K562 (cell line): ENCODE measurements around the gene SLC22A3. TPM values are rescaled to one million over a fixed set of nuclear protein-coding genes. Genes with fewer than 3 reads are reported as not detected.

ENCODE experiments used
- ATAC-seq: fragments of 200-7000 bp; cut with Tn5 transposase; 3 replicates; pipeline ENCODE4 v1.9.1; 2020; ENCODE audit warnings: moderate library complexity
- BruUV-seq: library from RNA; stranded (reverse); fragments of 400-500 nt; replicated peaks from 2 replicates; lab custom pipeline; 2021; lab: Mats Ljungman, UMichigan
- CTCF ChIA-PET: fragments of 300-600 bp; formaldehyde crosslinking; extraction: SDS; loops from one replicate; lab custom pipeline; 2021; ENCODE audit warnings: low intra/inter-chr PET ratio; lab: Yijun Ruan, JAX
- POLR2A ChIA-PET: fragments of 300-600, 350-650 bp; sonication (Branson Sonifier 250); formaldehyde crosslinking; extraction: SDS; loops from one replicate; lab custom pipeline; 2021; ENCODE audit warnings: antibody characterized with exemption, inconsistent platforms; lab: Yijun Ruan, JAX
- DNase-seq, 4 experiments: peaks; one replicate each; pipeline versions ENCODE4 v3.0.0 to v3.0.0-alpha.2; 2011 to 2018; ENCODE audit warnings: low spot score in 3 of 4, mixed read lengths in 3 of 4; ENCODE audit errors: extremely low read depth in 1 of 4
- FAIRE-seq: peaks from 2 replicates; lab custom pipeline; 2011; peaks lifted over from hg19 to GRCh38; lab: Jason Lieb, UNC
- H2AFZ ChIP-seq: 2 replicates; pipeline ENCODE4 v1.6.0; 2011; ENCODE audit warnings: low read depth, low read length, control low read depth, inconsistent platforms
- H3K27ac ChIP-seq: fragments of 200-600 bp; 3 replicates; pipeline ENCODE4 v1.8.0; 2011; ENCODE audit warnings: low read depth, mild to moderate bottlenecking, control low read depth, inconsistent platforms, low read length, moderate library complexity, mixed read lengths; ENCODE audit errors: extremely low read depth
- H3K27me3 ChIP-seq, 2 experiments: fragments of 300-600 bp in 1 of 2; 2 replicates in 1 of 2; 3 replicates in 1 of 2; pipeline versions ENCODE4 v1.6.0 to v1.8.0; 2011; ENCODE audit warnings: inconsistent platforms in 2 of 2, low read length in 2 of 2, mild to moderate bottlenecking in 1 of 2, mixed read lengths in 1 of 2, moderate library complexity in 1 of 2; ENCODE audit not compliant: control insufficient read depth in 2 of 2, insufficient read depth in 2 of 2
- H3K36me3 ChIP-seq: fragments of 300-600 bp; 3 replicates; pipeline ENCODE4 v1.8.0; 2011; ENCODE audit warnings: mild to moderate bottlenecking, low read length, inconsistent platforms; ENCODE audit not compliant: control insufficient read depth, insufficient read depth
- H3K4me1 ChIP-seq, 2 experiments: fragments of 200-600 bp in 1 of 2; replicated peaks in 1 of 2; 2 replicates in 1 of 2; 3 replicates in 1 of 2; pipeline versions ENCODE4 v1.5.1 to v1.8.0; 2011; ENCODE audit warnings: inconsistent platforms in 2 of 2, low read length in 2 of 2, mild to moderate bottlenecking in 1 of 2, mixed read lengths in 1 of 2, moderate library complexity in 1 of 2; ENCODE audit not compliant: control insufficient read depth in 2 of 2, insufficient read depth in 2 of 2
- H3K4me2 ChIP-seq: 2 replicates; pipeline ENCODE4 v1.6.1; 2011; ENCODE audit warnings: low read length, control low read depth, inconsistent platforms, mixed read lengths; ENCODE audit not compliant: insufficient read depth
- H3K4me3 ChIP-seq: fragments of 200-600 bp; sonication (generic), shearing (Covaris generic); 2 replicates; pipeline ENCODE4 v1.5.1; 2016; ENCODE audit warnings: control low read depth, inconsistent platforms
- H3K79me2 ChIP-seq: fragments of 200-600 bp; 3 replicates; pipeline ENCODE4 v1.8.0; 2011; ENCODE audit warnings: low read length, inconsistent platforms; ENCODE audit not compliant: control insufficient read depth, insufficient read depth
- H3K9ac ChIP-seq, 2 experiments: 2 replicates each; pipeline versions ENCODE4 v1.6.0 to v1.6.1; 2011; ENCODE audit warnings: low read depth in 2 of 2, low read length in 2 of 2, control low read depth in 1 of 2, inconsistent platforms in 1 of 2, mild to moderate bottlenecking in 1 of 2, mixed read lengths in 1 of 2; ENCODE audit not compliant: insufficient read depth in 1 of 2
- H3K9me1 ChIP-seq: one replicate; pipeline ENCODE4 v1.6.0; 2011; ENCODE audit warnings: inconsistent platforms, mild to moderate bottlenecking, low read length, moderate library complexity; ENCODE audit not compliant: control insufficient read depth, insufficient read depth
- H3K9me3 ChIP-seq: replicated peaks from 2 replicates; pipeline ENCODE4 v1.5.1; 2011; ENCODE audit warnings: low read depth, low read length, inconsistent platforms; ENCODE audit not compliant: control insufficient read depth, insufficient read depth
- H4K20me1 ChIP-seq: replicated peaks from 2 replicates; pipeline ENCODE4 v1.6.1; 2011; ENCODE audit warnings: low read length, inconsistent platforms, mixed read lengths; ENCODE audit not compliant: control insufficient read depth, insufficient read depth
- ADNP ChIP-seq: fragments of 200-800 bp; sonication (Bioruptor generic); IDR thresholded peaks from 2 replicates; pipeline ENCODE4 v1.6.1; 2016; ENCODE audit warnings: missing genetic modification characterization, missing compliant biosample characterization
- ETS2 ChIP-seq: IDR thresholded peaks from 2 replicates; pipeline ENCODE4 v1.6.1; 2016; ENCODE audit warnings: borderline replicate concordance, missing genetic modification characterization, mild to moderate bottlenecking, moderate library complexity, missing compliant biosample characterization; ENCODE audit not compliant: poor library complexity, severe bottlenecking
- GABPB1 ChIP-seq: sonication (generic); formaldehyde crosslinking; IDR thresholded peaks from 2 replicates; pipeline ENCODE4 v1.8.0; 2022; ENCODE audit warnings: mild to moderate bottlenecking, missing genetic modification reagents
- IRF9 ChIP-seq: fragments of 450-650 bp; IDR thresholded peaks from 2 replicates; pipeline ENCODE4 v1.6.1; 2016; ENCODE audit warnings: missing biosample characterization, missing genetic modification characterization
- KAT7 ChIP-seq: sonication (generic); formaldehyde crosslinking; IDR thresholded peaks from 2 replicates; pipeline ENCODE4 v1.8.0; 2022; ENCODE audit warnings: missing genetic modification reagents, mild to moderate bottlenecking, borderline replicate concordance
- L3MBTL2 ChIP-seq: fragments of 450-650 bp; IDR thresholded peaks from 2 replicates; pipeline ENCODE4 v1.6.1; 2016; ENCODE audit warnings: mild to moderate bottlenecking, moderate library complexity
- NCOA4 ChIP-seq: fragments of 450-650 bp; IDR thresholded peaks from 2 replicates; pipeline ENCODE4 v1.6.1; 2018; ENCODE audit warnings: mild to moderate bottlenecking; ENCODE audit not compliant: partially characterized antibody
- PYGO2 ChIP-seq: fragments of 450-650 bp; IDR thresholded peaks from 2 replicates; pipeline ENCODE4 v1.6.1; 2016; ENCODE audit warnings: mild to moderate bottlenecking, missing genetic modification characterization, moderate library complexity, missing compliant biosample characterization
- STAT5B ChIP-seq: fragments of 250-450 bp; sonication (Bioruptor Pico); IDR thresholded peaks from 2 replicates; pipeline ENCODE4 v1.8.0; 2021; ENCODE audit warnings: mild to moderate bottlenecking, inconsistent platforms
- XRCC4 ChIP-seq: IDR thresholded peaks from one replicate; pipeline ENCODE4 v1.6.1; 2011; ENCODE audit not compliant: insufficient read depth, insufficient read length; ENCODE audit errors: extremely low read depth
- ZNF589 ChIP-seq: fragments of 200-800 bp; sonication (Bioruptor generic); IDR thresholded peaks from 2 replicates; pipeline ENCODE4 v1.6.1; 2016; ENCODE audit warnings: low read depth, missing genetic modification characterization, missing compliant biosample characterization
- WGBS: fragments of 100-300 bp; shearing (Covaris generic); methylation state at CpG from one replicate; pipeline ENCODE4 v1.1.6; 2016; ENCODE audit warnings: low coverage, mixed read lengths; ENCODE audit not compliant: insufficient coverage; ENCODE audit errors: missing lambda C conversion rate; 5-methylcytosine and 5-hydroxymethylcytosine counted together
- in situ Hi-C: fragments of 300-500 bp; cut with MboI; formaldehyde crosslinking; loops from 4 replicates; pipeline ENCODE4 v1.15.0; 2018; ENCODE audit warnings: inconsistent platforms, mixed read lengths
- intact Hi-C: fragments of 100-400 bp; cut with micrococcal nuclease; formaldehyde crosslinking; loops from 2 replicates; pipeline ENCODE4 v1.14.2; 2022
- polyA plus RNA-seq, 8 experiments: library from polyadenylated mRNA; depleted of rRNA in 4 of 8; stranded (reverse) in 5 of 8; unstranded in 3 of 8; fragments of >200 nt; fragmentation: Nextera tagmentation in 2 of 8; fragmentation: Illumina TruSeq in 1 of 8; extraction: Ambion mirVana in 2 of 8; extraction: Trizol in 1 of 8; gene quantifications; 2 replicates each; pipeline versions ENCODE4 v1.2.1 to v1.2.3, GENCODE V29; 2011 to 2014; ENCODE audit warnings: inconsistent platforms in 1 of 8, missing spikeins in 1 of 8
- total RNA-seq, 7 experiments: library from RNA; depleted of rRNA in 6 of 7; stranded (reverse); fragments of >200 nt in 6 of 7; fragmentation: Illumina TruSeq in 2 of 7; extraction: Trizol in 2 of 7; gene quantifications; 2 replicates each; pipeline versions ENCODE4 v1.2.1 to v1.2.3, GENCODE V29; 2011 to 2021; ENCODE audit warnings: low replicate concordance in 1 of 7

Gene SLC22A3
- total and polyA plus RNA-seq, 9 of the 15 experiments (the other 6 are each of a cell fraction or from before 2014, with no cell fraction given) = not detected

GRCh38 chr6:160430203-160430602 is 82.0 kb downstream of the SLC22A3 start:
- no peak overlapping the region for H3K27ac ChIP-seq
- intact Hi-C loops = no loop called here
- ATAC-seq (no peak), DNase-seq (no peak), FAIRE-seq (no peak)
- no peaks in the 10 kb centered on the region for H3K9me1 ChIP-seq
- no peaks in the 10 kb centered on the region for H4K20me1 ChIP-seq
- H3K9me3 ChIP-seq = no peaks in the 10 kb centered on the region
- H3K4me2 ChIP-seq = no peak overlapping the region
- no peaks in the 10 kb centered on the region for H3K4me1 ChIP-seq
- CTCF ChIA-PET = no interaction called here
- no peaks in the 10 kb centered on the region for H3K36me3 ChIP-seq
- H3K79me2 ChIP-seq = no peaks in the 10 kb centered on the region
- H2AFZ ChIP-seq = no peak overlapping the region
- in situ Hi-C loops = no loop called here
- H3K4me3 ChIP-seq = no peak overlapping the region
- peaks cover 6 to 10% of the 10 kb centered on the region in 2 experiments for H3K27me3 ChIP-seq
- no TSS peak for BruUV-seq
- 0% methylated on average over 4 of the region's 4 CpGs for WGBS
- no peak for TF ChIP-seq GABPB1 (CRISPR knock-in tag)
- TF ChIP-seq IRF9 = no peak
- TF ChIP-seq L3MBTL2 = no peak
- TF ChIP-seq STAT5B = no peak
- TF ChIP-seq XRCC4 = no peak
- no peak for TF ChIP-seq ADNP (tag)
- no peak overlapping the region for H3K9ac ChIP-seq
- POLR2A ChIA-PET = no interaction called here

- 0% methylated on average over 5 of the region's 5 CpGs for WGBS
- H3K9me3 ChIP-seq = no peaks in the 10 kb centered on the region
- H3K9ac ChIP-seq = no peak overlapping the region
- H3K79me2 ChIP-seq = no peaks in the 10 kb centered on the region
- no peak overlapping the region for H3K4me2 ChIP-seq
- ATAC-seq (no peak), FAIRE-seq (no peak), DNase-seq (no peak)
- ChIA-PET CTCF (no interaction called here), POLR2A (no interaction called here)
- no TSS peak for BruUV-seq
- H3K9me1 ChIP-seq = no peaks in the 10 kb centered on the region
- no peak overlapping the region for H2AFZ ChIP-seq
- H3K27me3 ChIP-seq = peaks cover 6 to 11% of the 10 kb centered on the region in 2 experiments
- TF ChIP-seq PYGO2 (tag) = no peak
- no peak for TF ChIP-seq ETS2 (tag)
- TF ChIP-seq ZNF589 (CRISPR knock-in tag) = no peak
- TF ChIP-seq KAT7 = no peak
- TF ChIP-seq NCOA4 = no peak
- intact Hi-C loops = no loop called here
- no peak overlapping the region for H3K4me3 ChIP-seq
- no peaks in the 10 kb centered on the region for H3K4me1 ChIP-seq
- H4K20me1 ChIP-seq = no peaks in the 10 kb centered on the region
- in situ Hi-C loops = no loop called here
- H3K27ac ChIP-seq = no peak overlapping the region
- H3K36me3 ChIP-seq = no peaks in the 10 kb centered on the region
These were observed 82.6 kb downstream of the SLC22A3 start for GRCh38 chr6:160430751-160431150.
